Measurements from ENCODE around the gene TNXB. TPM values are rescaled to one million over a fixed set of nuclear protein-coding genes. Genes with fewer than 3 reads are reported as not detected.

TNXB gene
- total RNA-seq, 3 donors from 2014 or later, result 20.1 to 87.0 (median 36.9) TPM

DNA sequence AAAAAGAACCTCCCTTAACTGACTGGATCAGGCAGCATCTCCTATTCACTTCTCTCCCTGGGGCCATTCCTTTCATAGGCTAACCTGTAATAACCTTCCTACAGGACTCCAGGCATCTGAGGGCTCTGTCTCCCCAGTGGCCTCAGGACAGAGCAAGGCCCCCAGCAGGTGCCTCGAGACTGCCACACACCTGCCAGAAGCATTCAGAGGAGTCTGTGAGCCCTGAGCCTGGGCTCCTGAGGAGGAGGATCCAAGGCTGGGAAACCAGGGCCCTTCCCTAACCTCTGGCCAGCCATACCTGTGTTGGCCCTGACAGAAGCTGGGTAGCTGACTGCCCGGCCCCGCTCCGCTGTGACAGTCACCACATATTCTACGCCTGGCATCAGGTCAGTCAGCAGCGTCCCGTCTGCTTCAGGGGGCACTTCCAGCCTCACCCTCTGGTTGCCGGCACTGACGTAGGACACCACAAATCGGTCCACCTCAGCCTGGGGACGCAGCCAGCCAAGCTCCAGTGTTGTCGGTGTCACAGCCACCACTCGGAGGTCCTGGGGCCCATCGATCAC is 20.6 kb downstream of the TNXB start:
- DNase-seq (no peak), ATAC-seq (no peak)
- TF ChIP-seq CTCF (IDR thresholded peaks at IDR 0.05), result no peak
- intact Hi-C loops (cut with DNase I, micrococcal nuclease), result no loop called here
- Histone ChIP-seq H3K4me1 (ENCODE audit: low read depth) (peaks cover 13% of the 10 kb centered on the region), H3K9me3 (no peaks in the 10 kb centered on the region), H3K36me3 (ENCODE audit: low read depth) (no peaks in the 10 kb centered on the region), H3K4me3 (no peak overlapping the region)

GRCh38 chr6:32087574-32088486 is 21.3 kb downstream of the TNXB start:
- no peak overlapping the region for H3K4me3 ChIP-seq
- peak; percentile 17 for TF ChIP-seq CTCF (IDR thresholded peaks at IDR 0.05)
- intact Hi-C loops (cut with DNase I, micrococcal nuclease), result no loop called here

DNA sequence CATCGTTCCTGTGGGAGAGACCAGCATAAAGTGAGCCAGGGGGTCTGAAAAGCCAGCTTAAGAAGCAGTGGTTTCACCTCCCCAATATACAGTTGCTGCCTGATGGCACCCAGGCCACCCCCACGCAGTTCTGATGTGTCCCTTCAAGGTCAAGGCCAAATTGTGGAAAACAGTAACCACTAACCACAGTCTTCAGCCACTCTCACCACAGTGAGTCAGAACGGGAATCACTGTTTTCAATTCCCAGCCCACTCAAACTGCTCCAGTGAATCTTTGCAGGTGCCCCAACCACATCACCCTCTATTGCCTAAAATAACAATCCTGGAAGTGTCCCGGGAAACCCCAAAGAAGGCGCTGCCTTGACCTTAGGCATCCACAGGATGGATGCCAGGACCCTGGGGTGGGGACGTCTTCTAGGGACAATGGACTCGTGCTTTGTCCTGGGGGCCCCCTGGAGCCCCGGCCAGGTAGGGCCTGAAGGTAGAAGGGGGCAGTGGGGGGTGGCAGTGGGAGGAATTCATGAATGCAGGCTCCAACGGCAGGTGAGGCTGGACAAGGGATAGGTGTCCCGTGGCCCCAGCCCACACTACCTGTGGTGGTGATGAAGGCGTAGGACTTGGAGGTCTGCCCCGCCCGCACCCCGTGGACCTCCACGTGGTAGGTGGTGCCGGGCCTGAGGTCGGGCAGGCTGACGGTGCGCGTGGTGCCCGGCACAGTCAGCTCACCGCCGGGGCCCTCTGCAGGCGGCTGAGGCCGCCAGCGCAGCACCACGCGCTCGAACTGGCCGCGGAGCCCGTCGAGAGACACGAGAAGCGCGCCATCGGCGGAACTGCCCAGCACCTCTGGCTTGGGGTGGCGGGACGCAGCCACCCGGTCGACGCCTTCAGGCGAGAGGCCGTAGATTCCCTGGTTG is 22.2 kb downstream of the TNXB start:
- Histone ChIP-seq H3K4me1 (ENCODE audit: low read depth) (peaks cover 10% of the 10 kb centered on the region), H3K4me3 (no peak overlapping the region), H3K36me3 (ENCODE audit: low read depth) (no peaks in the 10 kb centered on the region), H3K9me3 (no peaks in the 10 kb centered on the region)
- intact Hi-C loops (cut with DNase I, micrococcal nuclease), result no loop called here
- DNase-seq (peak in 2 of 3 donors; percentile 14 to 53), ATAC-seq (peak; percentile 16)
- no peak for TF ChIP-seq CTCF (IDR thresholded peaks at IDR 0.05)

More at GRCh38 chr6:32087574-32088486, 21.3 kb downstream of the TNXB start:
- Histone ChIP-seq H3K36me3 (ENCODE audit: low read depth) (no peaks in the 10 kb centered on the region), H3K4me1 (ENCODE audit: low read depth) (peaks cover 13% of the 10 kb centered on the region), H3K9me3 (no peaks in the 10 kb centered on the region)
- ATAC-seq (peak; percentile 91), DNase-seq (peak; percentile 86 to 90 (median 86))

DNA sequence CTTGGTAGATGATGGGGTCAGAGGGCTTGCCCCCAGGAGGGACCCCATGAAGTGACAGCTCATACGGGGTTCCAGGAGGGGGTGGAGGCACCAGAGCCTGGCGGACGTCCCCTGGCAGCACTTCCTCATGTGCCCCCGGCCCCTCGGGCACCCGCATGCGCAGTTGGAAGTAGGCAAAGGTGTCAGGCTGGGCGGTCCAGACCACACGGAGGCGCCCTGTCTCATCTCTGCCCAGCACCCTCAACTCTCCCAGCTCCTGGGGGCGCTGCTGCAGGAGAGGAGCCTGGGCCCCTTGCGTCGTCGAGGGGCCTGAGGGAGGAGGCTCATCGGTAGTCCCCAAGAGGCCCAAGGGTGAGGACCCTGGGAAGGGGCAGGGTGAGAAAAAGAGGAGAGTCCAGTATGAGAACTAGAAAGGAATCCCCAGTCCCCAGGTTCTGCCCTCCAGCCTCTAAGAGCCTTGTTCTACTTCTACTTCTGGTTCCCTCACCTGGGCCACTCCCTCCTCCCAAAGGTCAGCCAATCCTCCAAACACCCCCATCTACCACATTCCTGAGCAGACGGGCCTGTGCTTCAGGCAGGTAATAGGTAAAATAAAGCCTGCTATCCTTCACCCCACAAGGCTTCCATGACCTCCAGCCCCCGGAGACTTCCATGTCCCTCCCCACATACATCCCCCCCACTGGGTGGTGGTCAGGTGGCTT is 23.2 kb downstream of the TNXB start:
- no peaks in the 10 kb centered on the region for H3K36me3 ChIP-seq (ENCODE audit: low read depth)

More for the DNA sequence above, 23.2 kb downstream of the TNXB start:
- no peak for TF ChIP-seq CTCF (IDR thresholded peaks at IDR 0.05)
- ATAC-seq (no peak), DNase-seq (peak in 1 of 3 donors; percentile 26)
- Histone ChIP-seq H3K4me3 (no peak overlapping the region), H3K9me3 (no peaks in the 10 kb centered on the region), H3K4me1 (ENCODE audit: low read depth) (peaks cover 10% of the 10 kb centered on the region)
- intact Hi-C loops (cut with DNase I, micrococcal nuclease), result no loop called here
